GM18951 (cell line): Measurements from ENCODE around the gene MUTYH.

ENCODE experiments used
- POLR2A ChIP-seq: IDR thresholded peaks from 4 replicates; pipeline ENCODE4 v1.6.1; 2011; ENCODE audit warnings: mild to moderate bottlenecking; ENCODE audit not compliant: insufficient read length, insufficient read depth; ENCODE audit errors: extremely low read depth
- in situ Hi-C: fragments of 300-500 bp; cut with MboI; formaldehyde crosslinking; loops from one replicate; pipeline ENCODE4 v1.12.0; 2022; ENCODE audit warnings: low sequenced_read_pairs, mixed read lengths, inconsistent platforms; ENCODE audit not compliant: unreplicated experiment

Gene MUTYH

GRCh38 chr1:45325851-45326506 lies 14.3 kb downstream of the MUTYH start:
- no peak for TF ChIP-seq POLR2A
- in situ Hi-C loops: no loop called here

DNA sequence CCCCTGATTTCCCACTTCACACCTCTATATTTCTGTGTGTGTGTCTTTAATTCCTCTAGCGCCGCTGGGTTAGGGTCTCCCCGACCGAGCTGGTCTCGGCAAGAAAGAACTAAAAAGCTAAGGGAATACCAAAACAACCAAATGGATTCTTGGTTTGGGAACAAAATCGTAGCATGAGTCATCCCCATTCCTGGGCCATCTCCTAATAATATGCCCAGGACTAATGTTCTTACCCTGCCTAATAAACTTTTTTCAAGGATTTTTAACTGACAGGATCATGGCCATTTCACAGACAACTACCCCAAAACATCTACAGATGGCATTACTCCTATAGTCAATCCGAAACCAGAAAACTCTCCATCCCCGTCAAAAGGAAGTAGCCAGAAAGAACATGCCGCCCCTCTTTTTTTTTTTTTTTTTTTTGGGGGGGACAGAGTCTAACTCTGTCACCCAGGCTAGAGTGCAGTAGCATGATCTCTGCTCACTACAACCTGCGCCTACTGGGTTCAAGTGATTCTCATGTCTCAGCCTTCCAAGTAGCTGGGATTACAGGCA lies 17.7 kb downstream of the MUTYH start:
- no peak for TF ChIP-seq POLR2A
- in situ Hi-C loops: no loop called here

DNA sequence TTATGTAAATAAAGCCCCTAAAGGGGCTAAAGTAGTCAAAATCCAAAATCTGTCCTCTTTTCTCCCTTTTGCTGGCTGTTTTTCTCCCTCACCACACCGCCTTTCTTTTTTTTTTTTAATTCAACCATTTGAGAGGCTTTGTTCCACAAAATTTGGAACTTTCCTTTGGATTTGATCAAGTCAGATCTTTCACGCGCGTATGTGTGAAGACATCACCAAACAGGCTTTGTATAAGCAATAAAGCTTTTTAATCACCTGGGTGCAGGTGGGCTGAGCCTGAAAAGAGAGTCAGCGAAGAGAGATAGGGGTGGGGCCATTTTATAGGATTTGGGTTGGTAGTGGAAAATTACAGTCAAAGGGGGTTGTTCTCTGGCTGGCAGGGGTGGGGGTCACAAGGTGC lies 18.8 kb downstream of the MUTYH start:
- in situ Hi-C loops: no loop called here
- no peak for TF ChIP-seq POLR2A

DNA sequence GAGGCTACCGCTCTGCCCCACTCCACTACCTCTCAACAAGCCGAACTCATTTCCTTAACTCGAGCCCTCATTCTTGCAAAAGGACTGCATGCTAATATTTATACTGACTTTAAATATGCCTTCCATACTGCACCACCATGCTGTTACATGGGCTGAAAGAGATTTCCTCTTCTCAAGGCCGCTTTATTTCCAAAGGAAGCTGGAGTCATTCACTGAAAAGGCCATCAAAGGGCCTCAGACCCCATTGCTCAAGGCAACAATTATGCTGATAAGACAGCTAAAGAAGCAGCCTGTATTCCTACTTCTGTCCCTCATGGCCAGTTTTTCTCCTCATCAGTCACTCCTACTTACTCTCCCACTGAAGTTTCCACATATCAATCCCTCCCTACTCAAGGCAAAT lies 20.5 kb downstream of the MUTYH start:
- no peak for TF ChIP-seq POLR2A
- in situ Hi-C loops: no loop called here

- in situ Hi-C loops: no loop called here
- TF ChIP-seq POLR2A: no peak
These were observed 23.1 kb downstream of the MUTYH start for GRCh38 chr1:45317166-45317565.

DNA sequence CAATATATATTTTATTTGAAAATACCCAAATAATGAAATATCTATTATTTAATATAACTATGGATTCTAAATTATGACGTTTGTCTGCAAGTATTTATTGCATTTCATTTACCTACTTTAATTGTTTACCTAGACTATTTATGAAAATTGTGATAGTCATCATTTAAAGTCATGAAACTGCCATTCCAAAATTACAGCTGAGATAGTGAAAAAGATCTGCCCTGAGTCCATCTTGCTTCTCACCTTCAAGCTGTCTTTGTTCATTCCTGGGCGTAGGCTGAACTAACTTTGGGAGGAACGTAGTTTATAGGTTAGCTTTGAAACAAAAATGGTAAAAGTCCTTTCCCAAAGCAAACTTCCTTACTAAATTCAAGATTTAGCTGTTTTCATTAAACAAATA lies 26.0 kb downstream of the MUTYH start:
- in situ Hi-C loops: no loop called here
- no peak for TF ChIP-seq POLR2A

DNA sequence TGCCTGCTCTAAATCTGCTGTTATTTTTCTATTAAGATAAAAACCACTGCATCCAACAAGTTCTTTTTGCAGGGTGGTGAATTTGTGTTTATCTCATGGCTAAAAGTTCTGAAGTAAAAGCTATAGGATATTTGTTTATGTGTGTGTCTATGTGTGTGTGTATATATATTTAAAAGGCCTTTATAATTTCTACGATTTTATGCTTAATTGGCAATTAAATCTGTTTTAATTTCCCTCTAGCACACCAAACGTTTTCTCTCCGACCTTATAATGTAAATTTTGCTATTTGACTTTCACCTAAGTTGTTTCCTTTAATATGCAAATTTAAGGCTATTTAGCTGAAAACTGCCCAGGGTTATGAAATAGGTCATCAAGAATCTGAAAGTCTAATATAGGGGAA lies 33.3 kb downstream of the MUTYH start:
- in situ Hi-C loops: no loop called here
- no peak for TF ChIP-seq POLR2A

GRCh38 chr1:45306319-45306718 lies 33.9 kb downstream of the MUTYH start:
- in situ Hi-C loops: no loop called here

GRCh38 chr1:45305231-45305630 lies 35.0 kb downstream of the MUTYH start:
- no peak for TF ChIP-seq POLR2A
- in situ Hi-C loops: no loop called here

More at GRCh38 chr1:45306319-45306718, 33.9 kb downstream of the MUTYH start:
- no peak for TF ChIP-seq POLR2A

GRCh38 chr1:45304311-45305081 lies 35.7 kb downstream of the MUTYH start:
- no peak for TF ChIP-seq POLR2A
- in situ Hi-C loops: loop anchor here (5.0 kb wide), 1 partner anchor 292 kb away; the partner anchor contains the start of genes HECTD3 and UROD

GRCh38 chr1:45303520-45304310 lies 36.5 kb downstream of the MUTYH start:
- in situ Hi-C loops: loop anchor here (5.0 kb wide), 1 partner anchor 291 kb away; the partner anchor contains the start of genes HECTD3 and UROD
- TF ChIP-seq POLR2A: peak; percentile 82

GRCh38 chr1:45302505-45303150 lies 37.6 kb downstream of the MUTYH start:
- no peak for TF ChIP-seq POLR2A
- in situ Hi-C loops: loop anchor here (5.0 kb wide), 1 partner anchor 290 kb away; the partner anchor contains the start of genes HECTD3 and UROD

DNA sequence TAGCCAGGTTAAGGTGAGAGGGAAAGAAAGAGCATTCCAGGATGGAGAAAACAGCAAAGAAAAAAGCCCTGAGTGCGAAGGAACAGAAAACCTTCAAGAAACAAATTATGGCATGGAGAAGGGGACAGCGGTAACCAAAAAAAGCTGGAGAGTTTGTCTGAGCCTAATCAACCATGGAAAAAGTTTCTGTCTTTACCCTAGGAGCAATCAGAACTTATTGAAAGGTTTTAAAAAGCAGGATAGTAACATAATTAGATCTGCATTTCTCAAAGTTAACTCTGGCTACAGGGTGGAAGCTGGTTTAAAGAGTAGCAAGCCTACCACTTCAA lies 39.6 kb downstream of the MUTYH start:
- in situ Hi-C loops: loop anchor here (5.0 kb wide), 1 partner anchor 288 kb away; the partner anchor contains the start of genes HECTD3 and UROD
- TF ChIP-seq POLR2A: no peak
